ENCODE results near the gene ELMO3.

ELMO3 gene

DNA sequence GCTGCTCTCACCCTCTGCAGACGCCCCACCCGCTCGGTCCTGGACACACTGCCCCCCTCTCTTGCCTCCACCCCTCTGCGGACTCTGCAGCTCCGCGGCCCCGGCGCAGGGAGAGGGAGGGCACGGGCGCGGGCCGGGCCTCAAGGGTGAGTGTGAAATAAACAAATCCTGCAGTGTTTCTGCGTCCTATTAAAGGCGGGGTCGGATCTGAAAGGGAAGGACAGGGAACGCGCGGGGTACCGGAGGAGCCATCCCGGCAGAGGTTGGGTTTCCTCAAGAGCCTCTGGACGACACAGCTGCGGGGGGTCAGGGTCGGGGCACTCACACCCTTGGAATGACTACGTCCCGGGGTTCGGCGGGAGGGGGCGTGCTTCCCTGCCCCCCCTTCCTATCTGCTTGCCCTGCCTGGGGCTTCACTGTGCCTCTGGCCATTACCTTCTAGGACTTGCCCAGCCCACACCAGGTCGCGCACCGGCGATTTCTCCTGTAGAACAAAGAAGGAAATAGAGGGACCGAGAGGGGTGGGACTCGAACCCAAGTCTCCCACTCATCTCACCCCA, 34.9 kb upstream of the ELMO3 start:
- no peak for DNase-seq

DNA sequence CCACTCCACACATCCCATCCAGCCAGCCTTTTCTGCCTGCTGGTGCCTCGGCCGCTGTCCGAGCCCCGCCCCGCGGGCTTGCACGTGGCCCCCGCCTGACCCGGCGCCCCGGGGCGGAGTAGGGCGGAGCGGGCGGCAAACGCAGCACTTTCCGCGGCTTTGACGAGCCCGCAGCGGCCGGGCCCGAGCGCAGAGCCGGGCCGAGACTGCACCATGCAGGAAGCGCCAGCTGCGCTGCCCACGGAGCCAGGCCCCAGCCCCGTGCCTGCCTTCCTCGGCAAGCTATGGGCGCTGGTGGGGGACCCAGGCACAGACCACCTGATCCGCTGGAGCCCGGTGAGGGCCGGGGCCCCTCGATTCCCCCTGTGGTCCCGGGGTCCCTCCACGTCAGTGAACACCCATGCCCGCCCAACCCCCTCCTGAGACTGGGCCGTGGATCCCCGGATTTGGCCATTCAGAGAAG, 34.3 kb upstream of the ELMO3 start, which contains the start of gene HSF4:
Gene HSF4 (plus strand): TSS at position 147 of the 463 bp plus-strand sequence. CDS start 67 bp downstream, at position 214.
- DNase-seq, result no peak

DNA sequence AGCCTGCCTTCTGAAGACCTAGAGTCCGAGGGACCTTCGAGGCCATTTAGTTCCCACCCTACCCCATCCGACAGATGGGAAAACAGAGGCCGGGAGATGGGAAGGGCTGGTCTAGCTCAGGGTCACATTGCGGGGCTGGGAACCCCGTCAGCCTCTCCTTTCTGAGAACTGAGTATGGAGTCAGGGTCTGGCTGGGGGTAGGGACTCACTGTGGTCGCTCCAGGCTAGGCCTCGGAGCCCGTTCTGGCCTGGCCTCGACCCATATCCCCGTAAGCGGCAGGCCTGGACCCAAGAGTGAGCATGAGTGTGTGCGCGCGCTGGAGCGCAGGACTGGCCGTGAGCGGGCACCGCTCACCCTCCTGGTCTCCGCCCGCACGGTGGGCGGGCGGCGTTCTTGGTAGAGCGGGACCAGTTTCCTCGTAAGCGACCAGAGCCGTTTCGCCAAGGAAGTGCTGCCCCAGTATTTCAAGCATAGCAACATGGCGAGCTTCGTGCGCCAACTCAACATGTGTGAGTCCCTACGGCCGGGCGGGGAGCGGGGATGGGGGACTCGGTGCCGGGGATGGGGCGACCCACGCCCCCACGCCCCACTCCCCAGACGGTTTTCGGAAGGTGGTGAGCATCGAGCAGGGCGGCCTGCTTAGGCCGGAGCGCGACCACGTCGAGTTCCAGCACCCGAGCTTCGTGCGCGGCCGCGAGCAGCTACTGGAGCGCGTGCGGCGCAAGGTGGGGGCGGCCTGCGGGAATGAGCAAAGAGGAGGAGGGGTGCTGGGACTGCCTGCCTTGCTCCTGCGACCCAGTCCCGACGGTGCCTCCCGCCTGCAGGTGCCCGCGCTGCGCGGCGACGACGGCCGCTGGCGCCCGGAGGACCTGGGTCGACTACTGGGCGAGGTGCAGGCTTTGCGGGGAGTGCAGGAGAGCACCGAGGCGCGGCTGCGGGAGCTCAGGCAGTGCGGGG, 33.5 kb upstream of the ELMO3 start:
- no peak for DNase-seq

DNA sequence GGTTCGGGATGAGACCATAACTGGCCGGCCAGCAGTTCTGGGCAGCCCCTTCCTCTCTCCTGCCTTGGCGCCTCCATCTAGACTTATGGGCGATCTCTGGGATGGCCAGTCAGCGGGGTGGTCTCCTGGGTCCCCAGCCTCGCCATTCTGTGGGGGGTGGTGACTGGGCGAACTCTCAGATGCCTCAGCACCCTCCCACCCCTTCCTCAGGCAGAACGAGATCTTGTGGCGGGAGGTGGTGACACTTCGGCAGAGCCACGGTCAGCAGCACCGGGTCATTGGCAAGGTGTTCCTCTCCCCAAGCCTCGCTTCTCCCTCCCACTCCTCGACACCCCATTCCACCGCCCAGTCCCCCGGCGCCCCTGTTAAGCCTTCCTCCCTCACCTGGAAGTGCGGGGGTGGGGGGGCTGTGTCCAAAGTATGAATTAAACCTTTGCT, 32.8 kb upstream of the ELMO3 start:
- DNase-seq, result no peak

DNA sequence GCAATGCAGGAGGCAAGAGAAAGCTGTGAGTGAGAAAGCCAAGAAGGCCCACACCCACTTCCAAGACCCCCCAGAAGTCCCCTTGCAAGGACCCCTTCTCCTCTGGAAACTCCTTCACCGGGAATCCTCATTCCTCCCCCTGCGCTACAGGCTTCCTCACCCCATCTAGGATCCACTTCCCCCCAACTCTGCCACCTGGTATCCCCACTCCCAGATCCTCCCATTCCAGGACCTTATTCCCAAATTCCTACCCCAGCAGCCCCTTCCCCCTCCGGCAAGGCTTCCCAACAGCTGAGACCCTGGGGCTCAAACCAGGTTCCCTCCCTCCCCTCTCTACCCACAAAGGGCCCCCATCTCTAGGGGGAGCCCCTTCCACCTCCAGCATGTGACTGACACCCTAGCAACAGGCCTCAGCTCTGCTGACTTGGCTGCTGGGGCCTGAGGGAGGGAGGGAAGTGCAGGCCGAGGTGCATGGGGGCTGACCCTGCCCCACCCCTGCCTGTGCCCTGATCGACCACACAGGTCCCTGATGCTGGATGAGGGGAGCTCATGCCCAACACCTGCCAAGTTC, 32.2 kb upstream of the ELMO3 start:
- no peak for DNase-seq

DNA sequence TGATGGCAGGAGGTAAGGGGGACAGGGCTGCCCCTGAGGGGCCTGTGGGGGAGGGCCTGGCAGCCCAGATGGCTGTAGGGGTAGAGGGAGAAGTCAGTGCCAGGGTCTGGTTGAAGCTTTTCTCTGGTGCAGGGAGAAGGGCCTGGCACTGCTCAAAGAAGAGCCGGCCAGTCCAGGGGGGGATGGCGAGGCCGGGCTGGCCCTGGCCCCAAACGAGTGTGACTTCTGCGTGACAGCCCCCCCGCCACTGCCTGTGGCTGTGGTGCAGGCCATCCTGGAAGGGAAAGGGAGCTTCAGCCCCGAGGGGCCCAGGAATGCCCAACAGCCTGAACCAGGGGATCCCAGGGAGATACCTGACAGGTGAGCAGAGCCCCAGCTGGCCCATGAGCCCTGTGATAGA, 31.3 kb upstream of the ELMO3 start:
- no peak for DNase-seq

DNA sequence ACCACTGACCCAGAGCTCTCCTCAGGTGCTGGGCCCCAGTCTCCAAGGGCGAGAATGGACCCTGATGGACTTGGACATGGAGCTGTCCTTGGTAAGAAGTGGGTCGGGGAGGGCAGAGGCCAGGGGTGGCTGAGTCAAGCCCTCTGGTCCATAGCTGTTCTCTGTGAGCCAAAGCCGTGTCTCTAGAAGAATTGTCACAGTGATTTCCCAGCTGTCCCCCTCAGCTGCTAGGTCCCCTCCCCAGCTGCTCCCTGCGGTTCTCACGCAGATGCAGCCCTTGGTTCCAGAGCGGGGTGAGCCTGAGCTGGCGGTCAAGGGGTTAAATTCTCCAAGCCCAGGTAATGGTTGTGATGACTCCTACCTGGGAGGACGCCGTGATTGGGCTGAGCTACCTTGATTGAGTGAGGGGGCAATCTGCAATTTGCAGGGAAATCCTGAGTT, 29.9 kb upstream of the ELMO3 start:
- no peak for DNase-seq

DNA sequence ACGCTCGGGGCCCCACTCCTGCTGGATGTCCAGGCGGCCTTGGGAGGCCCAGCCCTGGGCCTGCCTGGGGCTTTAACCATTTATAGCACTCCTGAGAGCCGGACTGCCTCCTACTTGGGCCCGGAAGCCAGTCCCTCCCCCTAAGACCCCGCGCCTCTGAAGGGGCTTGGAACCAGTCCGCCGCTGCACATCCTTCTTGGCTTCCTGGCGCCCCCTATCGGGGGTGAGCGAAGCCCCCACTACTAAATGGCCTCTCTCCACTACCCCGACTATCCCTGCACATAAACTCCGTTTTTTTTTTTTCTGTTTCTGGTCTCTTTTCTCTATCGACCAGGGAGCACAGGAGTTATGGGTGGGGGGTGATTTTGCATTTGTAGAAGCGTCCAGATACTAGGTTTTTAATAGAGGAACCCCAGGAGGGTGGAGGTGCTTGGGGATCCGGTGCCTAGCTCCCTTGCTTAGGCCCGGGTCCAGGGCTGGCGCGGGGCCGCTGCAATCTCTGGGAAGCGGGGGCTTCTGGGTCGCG, 29.2 kb upstream of the ELMO3 start:
- DNase-seq, result peak; percentile 89

DNA sequence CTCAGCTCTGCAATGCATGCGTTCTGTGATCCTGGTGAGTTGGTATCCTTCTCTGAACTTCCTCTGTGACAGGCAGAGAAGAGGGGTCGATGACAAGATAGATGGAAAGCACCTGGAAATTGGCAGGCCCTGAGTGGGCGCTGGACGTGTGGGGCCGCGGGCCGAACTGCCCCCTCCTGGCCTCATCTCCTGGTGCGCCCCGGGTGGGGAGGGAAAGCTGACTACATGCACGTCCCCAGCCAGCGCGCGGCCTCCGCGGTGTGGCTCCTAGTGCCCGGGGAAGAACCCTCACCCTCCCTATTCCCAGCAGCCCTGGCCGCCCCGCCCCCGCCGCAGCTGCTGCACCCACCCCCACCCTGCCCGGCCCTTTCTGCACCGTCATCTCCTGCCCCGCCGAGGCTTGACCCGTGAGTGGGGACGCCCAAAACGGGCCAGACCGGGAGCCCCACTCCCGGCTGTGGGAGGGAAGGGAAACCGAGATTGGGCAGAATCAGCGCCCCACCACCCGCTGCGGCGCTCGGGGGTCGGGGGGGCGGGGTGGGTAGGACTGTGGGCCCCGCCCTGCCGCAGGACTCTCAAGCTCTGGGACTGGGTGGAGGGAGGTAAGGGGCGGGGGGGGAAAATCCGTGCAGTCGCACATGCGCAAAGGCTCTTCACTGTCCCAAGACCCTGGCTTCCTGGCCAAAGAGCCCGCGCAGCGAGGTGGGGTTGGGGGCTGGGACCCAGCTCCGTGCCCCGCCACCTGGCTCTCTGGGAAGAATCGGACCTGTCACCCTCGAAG, 28.6 kb upstream of the ELMO3 start, which contains the start of gene NOL3:
Gene NOL3 (plus strand): TSS at position 371 of the 781 bp plus-strand sequence.
- DNase-seq, result peak; percentile 96

DNA sequence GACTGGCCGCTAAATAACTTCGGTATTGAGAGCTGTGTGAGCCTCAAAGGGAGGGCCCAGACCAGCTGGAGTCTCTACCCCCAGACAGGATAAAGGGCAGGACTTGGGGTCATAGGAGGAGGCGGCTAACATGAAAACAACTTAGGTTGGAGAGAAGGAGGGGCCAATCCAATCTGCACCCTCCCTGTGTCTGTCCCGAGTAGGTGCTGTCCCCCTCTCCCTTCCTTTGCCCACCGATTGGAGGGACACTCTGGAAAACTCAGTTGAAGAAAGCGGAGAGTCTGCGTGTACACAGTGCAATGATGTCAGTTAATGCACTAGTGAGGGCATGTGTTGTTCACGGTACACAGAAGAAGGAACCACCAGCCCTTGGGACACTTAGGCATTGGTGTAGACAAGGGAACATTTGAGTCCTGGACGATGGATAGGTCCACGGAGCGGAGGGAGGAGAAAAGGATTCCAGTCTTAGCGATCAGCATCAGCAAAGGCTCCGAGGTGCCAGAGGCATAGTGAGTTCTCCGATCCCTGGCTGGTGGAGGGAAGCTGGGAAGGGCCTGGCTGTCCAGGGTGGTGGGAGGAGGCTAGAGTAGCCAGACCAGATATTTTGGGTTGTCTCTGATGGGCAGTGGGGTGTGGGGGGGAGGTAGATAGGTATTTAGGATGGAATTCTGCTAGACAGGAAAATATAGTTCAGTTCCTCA, 27.8 kb upstream of the ELMO3 start:
- peak; percentile 68 for DNase-seq

DNA sequence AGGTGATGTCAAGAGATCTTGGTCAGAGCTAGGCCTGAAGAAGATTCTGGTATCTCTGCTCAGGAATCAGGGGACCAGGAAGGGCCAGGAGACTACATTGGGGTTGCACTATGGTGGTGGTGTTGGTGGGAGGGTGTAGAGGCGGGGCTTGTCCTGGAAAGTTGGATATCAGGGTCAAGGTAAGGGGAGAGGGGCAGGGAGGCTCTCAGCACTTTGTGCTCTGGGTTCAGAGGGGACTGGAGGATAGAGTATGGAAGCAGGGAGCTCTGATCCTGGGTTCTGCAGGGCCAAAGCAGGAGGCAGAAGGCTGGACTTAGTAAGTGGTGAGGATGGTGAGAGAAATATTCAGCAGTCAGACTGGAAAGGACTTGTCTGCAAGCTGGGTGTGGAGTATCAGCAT, 25.6 kb upstream of the ELMO3 start:
- no peak for DNase-seq

DNA sequence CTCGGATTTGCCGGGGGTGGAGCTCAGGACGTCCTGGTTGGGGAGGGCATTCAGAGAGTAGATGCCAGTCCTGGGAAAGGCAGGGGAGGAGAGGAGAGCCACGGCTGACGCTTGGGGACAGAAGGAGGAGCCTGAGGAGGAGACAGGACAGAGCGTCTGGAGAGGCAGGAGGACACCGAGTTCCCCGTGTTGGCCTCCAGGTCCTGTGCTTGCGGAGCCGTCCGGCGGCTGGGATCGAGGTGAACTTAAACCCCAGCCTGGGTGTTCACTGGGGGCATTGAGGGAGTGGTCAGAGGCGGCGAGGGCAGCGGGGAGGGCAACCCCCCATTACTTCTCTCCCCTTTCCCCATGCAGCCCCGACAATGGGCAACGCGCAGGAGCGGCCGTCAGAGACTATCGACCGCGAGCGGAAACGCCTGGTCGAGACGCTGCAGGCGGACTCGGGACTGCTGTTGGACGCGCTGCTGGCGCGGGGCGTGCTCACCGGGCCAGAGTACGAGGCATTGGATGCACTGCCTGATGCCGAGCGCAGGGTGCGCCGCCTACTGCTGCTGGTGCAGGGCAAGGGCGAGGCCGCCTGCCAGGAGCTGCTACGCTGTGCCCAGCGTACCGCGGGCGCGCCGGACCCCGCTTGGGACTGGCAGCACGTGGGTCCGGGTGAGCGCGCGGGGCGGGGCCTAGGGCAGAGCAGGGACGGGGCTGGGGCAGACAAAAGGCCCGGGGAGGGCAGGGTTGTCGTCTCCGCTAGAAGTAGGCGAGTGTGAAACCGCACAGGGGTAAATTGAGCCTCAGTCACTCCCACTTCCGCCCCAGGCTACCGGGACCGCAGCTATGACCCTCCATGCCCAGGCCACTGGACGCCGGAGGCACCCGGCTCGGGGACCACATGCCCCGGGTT, 24.9 kb upstream of the ELMO3 start:
- peak; percentile 67 for DNase-seq

DNA sequence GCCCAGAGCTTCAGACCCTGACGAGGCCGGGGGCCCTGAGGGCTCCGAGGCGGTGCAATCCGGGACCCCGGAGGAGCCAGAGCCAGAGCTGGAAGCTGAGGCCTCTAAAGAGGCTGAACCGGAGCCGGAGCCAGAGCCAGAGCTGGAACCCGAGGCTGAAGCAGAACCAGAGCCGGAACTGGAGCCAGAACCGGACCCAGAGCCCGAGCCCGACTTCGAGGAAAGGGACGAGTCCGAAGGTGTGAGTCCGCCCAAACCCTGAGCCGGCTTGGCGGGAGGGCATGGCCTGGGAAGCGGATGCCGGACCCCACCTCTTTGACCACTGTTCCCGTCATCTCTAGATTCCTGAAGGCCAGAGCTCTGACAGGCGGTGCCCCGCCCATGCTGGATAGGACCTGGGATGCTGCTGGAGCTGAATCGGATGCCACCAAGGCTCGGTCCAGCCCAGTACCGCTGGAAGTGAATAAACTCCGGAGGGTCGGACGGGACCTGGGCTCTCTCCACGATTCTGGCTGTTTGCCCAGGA, 24.2 kb upstream of the ELMO3 start:
- no peak for DNase-seq

DNA sequence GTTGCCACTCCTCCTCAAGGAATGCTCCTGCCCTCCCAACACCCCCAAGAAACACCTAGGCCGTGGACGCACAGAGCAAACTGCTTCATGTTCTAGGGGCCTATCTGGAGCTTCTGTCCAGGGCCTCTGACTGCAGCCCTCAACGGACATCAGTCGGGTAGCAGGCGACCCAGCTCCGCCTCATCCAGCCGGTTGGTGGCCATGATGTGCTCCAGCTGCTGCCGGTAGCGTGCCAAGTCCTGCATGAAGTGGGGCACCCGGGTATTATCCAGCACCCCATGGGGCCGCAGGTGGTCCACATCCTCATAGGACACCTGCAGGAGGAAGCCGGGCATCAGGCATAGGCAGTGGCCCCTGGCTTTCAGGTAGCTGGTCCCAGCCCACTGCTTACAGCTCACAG, 22.3 kb upstream of the ELMO3 start:
- no peak for DNase-seq

DNA sequence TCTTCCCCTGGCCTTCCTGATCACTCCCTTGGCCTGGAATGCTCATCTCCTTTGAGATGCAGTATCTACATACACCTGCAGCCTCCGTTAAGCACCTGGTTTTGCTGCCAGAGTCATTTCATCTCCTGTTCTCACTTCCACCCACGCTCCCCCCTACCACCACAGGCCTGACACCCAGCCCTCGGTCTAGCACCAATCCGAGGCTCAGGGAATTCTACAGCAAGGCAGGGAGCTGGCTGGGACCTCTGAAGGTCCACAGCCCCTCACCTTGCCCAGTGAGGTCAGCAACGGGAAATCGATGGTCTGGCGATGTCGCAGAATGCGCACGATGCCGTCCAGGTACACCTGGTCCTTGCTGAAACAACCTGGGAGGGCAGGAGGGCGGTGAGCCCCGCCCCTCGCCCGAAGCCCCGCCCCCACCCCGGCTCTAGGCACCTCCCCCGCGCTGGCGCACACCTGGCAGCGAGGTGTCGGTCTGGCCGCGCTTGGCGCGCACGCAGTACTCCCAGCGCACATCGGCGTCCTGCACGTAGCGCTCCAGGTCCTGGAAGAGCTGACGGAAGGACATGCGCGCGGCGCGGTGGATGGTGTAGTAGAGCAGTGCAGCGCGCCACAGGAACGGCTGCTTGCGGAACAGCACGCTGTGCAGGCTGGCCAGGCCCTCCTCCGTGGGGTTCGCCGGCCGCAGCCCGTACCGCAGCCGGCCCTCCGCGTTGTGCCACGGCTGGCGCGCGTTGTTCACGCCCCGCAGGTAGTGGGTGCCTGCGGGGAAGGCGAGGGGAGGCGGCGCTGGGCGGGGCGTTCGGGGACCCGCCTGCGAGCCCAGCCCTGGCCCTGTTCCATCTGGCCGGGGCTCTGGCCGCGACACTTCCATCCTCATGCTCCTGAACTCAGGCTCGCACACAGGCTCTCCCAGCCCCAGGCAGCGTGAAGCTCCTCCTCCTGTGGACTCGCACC, 20.9 kb upstream of the ELMO3 start:
- no peak for DNase-seq

DNA sequence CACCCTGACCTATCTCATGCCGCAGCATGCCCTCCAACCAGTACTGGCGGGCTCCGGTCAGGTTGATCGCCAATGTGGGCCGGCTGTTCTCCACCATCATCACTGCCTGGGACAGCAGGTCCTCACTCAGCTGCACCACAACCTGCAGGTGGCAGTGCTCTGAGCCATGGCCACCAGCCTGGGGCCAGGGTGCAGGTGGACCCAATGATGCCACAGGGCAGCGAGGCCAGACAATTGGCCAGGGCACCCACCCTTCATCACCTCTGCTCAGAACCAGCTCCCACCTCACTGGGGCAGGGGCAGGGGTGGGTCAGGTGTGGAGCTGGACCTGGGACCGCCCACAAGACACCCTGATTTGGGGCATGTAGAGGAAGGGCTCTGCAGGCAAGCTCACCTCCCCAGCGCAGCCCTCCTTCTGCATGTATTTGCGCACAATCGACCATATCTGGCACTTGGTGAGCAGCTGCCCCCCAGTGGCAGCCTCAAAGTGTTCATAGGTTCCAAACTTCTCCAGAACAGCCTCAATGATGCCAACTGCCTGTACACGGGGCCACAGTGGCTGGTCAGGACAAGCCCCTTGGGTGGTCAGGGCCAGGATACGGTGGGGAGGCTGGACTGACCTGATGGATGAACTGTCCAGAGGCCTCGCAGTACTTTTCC, 19.4 kb upstream of the ELMO3 start:
- DNase-seq, result peak; percentile 32

DNA sequence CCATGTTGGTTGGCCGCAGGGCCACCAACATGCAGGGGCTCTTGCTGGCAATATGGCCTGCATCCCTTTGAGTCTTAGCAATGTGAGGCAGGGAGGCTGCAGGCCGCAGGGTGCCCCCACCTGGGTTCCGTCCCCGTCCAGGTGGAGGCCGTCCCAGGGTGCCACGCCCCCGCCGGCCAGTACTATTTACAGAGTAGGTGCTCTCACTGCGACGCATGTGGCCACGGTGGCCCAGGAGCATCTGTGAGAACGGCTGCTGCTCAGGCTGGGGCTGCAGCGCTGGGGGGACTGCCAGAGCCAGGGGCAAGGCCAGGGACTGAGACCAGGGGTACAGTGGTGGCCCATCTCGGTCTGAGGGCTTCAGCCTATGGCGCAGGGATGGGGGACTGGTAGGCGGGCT, 18.8 kb upstream of the ELMO3 start:
- no peak for DNase-seq

DNA sequence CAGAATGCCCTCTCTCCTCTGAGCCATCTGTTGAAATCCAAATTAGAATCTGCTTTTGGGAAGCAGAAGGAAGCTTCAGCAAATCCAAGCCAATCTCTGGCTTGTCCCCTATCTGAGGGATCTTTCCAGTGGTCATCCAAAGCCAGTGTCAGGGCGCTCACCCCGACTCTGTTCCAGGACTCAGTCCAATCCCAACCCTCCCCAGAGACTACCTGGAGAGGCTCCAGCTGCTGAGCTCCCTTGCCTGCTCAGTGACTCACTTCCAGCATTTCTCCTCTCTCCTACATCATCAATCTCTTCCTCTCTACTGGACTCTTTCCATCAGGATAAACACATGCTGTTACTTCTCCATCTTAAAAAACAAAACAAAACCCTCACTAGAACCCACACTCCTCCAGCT, 17.6 kb upstream of the ELMO3 start:
- no peak for DNase-seq

DNA sequence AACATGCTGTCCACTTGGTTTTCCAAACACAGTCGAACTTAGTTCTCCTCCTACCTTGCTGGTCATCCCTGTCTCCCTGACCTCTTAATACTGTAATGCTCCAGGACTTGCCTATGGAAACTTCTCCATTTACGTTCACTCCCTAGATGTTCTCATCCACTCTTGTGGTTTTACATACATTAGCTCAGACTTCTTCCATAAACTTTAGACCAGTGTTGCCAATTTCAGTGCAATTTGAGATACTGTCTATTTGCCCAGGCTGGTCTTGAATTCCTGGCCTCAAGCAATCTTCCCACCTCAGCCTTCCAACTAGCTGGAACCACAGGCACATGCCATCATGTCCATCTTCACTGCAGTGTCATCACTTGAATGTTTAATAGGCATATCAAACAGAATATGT, 16.6 kb upstream of the ELMO3 start:
- DNase-seq, result no peak

Data from NCI-H82 (cell line).